C4-2B (cell line): ENCODE measurements around the gene ARX.

Experiments used
- ZFX ChIP-seq: fragments of 450-650 bp; IDR thresholded peaks from 2 replicates; pipeline ENCODE4 v1.6.1; 2017
- TF ChIP-seq, protein P1 (sequence below): fragments of 450-650 bp; conservative IDR thresholded peaks from 2 replicates; pipeline ENCODE4 v1.5.1; 2017; ENCODE audit warnings: mild to moderate bottlenecking

DNA sequence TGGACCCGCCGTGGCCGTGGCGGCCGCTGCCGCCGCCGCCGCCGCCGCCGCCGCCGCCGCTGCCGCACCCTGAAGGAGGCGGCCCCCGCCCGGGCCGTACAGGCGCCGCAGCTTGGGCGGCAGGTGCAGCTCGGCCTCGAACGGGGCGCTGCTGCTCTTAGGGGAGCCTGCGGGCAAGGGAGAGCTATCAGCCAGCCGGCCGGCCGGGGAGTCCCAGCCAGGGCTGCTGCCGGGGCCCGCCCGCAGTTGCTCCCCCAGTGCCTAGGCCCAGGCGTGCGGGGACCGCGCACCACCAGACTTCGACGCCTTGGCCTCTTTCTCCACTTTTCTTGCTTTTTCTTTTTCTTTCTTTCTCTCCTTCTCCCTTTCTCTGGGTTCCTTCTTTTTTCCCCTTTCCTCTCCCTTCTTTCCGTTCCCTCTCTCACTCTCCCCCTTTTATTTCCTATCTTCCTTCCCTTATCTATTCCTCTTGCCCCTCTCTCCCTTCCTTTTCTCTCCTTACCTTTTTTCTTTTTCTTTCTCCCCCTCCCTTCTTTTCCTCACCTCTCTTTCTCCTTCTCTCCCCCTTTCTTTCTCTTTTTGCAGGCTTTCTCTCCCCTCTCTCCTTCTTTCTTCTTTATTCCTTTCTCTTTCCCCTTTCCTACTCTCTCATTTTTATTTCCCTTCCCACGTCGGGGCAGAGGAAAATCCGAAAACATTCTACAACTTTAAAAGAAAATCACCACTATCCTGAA lies 2.0 kb downstream of the ARX start:
- TF ChIP-seq, protein P1, sequence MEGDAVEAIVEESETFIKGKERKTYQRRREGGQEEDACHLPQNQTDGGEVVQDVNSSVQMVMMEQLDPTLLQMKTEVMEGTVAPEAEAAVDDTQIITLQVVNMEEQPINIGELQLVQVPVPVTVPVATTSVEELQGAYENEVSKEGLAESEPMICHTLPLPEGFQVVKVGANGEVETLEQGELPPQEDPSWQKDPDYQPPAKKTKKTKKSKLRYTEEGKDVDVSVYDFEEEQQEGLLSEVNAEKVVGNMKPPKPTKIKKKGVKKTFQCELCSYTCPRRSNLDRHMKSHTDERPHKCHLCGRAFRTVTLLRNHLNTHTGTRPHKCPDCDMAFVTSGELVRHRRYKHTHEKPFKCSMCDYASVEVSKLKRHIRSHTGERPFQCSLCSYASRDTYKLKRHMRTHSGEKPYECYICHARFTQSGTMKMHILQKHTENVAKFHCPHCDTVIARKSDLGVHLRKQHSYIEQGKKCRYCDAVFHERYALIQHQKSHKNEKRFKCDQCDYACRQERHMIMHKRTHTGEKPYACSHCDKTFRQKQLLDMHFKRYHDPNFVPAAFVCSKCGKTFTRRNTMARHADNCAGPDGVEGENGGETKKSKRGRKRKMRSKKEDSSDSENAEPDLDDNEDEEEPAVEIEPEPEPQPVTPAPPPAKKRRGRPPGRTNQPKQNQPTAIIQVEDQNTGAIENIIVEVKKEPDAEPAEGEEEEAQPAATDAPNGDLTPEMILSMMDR: no peak
- no peak for TF ChIP-seq ZFX
